Measurements from ENCODE around the gene HSFX3. TPM values are rescaled to one million over a fixed set of nuclear protein-coding genes. Genes with fewer than 3 reads are reported as not detected.
"Not testable (repeated sequence)": the region's sequence is repeated elsewhere in the genome, so short reads cannot be mapped to it uniquely, and the experiment has no call there.

HSFX3 gene
- total RNA-seq, 1 experiment from 2014 or later, result not detected

DNA sequence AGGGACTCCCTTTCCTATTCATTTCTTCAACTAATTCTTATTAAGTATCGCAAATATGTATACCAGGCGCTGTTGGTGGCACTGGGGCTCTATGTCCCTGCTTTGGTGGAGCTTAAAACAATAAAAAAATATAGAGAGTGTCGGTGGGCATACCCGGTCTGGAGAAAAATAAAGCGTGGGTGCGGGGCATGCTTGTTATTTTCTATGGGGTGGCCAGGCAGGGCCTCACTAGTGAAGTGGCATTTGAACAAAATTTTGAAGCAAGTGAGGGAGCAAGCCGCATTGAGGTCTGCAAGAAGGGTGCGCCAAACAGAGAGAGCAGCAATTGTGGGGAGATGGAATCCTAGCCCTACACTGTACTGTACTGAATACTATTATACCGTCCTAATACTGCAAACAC lies 44.1 kb downstream of the HSFX3 start:
- intact Hi-C loops (cut with micrococcal nuclease; ENCODE audit: unreplicated experiment), result no loop called here
- H3K27ac Mint-ChIP-seq (ENCODE audit: unreplicated experiment), result peak overlapping the region; percentile 82
- peaks cover 19% of the 10 kb centered on the region for H3K27me3 Mint-ChIP-seq (ENCODE audit: unreplicated experiment)
- BruUV-seq (replicated peaks), result no TSS peak
- peaks cover 28% of the 10 kb centered on the region for H3K4me1 Mint-ChIP-seq (ENCODE audit: low read depth, unreplicated experiment)
- CTCF ChIA-PET, result no interaction called here
- no peaks in the 10 kb centered on the region for H3K9me3 Mint-ChIP-seq (ENCODE audit: low read depth, unreplicated experiment)
- TF ChIP-seq CTCF (IDR thresholded peaks at IDR 0.05; ENCODE audit: unreplicated experiment), result no peak
- peak overlapping the region; percentile 74 for H3K4me3 Mint-ChIP-seq (ENCODE audit: low read depth, unreplicated experiment)
- peaks cover 30% of the 10 kb centered on the region for H3K36me3 Mint-ChIP-seq (ENCODE audit: insufficient read depth, unreplicated experiment)
- no peak for DNase-seq

- DNase-seq, result peak; percentile 91
- H3K27ac Mint-ChIP-seq (ENCODE audit: unreplicated experiment), result peak within 1 kb of the TSS; percentile 90
- peaks cover 14% of the 10 kb centered on the region for H3K27me3 Mint-ChIP-seq (ENCODE audit: unreplicated experiment)
- intact Hi-C loops (cut with micrococcal nuclease; ENCODE audit: unreplicated experiment), result no loop called here
- H3K4me3 Mint-ChIP-seq (ENCODE audit: low read depth, unreplicated experiment), result peak within 1 kb of the TSS; percentile 74
- CTCF ChIA-PET, result no interaction called here
- no peak for TF ChIP-seq CTCF (IDR thresholded peaks at IDR 0.05; ENCODE audit: unreplicated experiment)
- no peaks in the 10 kb centered on the region for H3K9me3 Mint-ChIP-seq (ENCODE audit: low read depth, unreplicated experiment)
- H3K36me3 Mint-ChIP-seq (ENCODE audit: insufficient read depth, unreplicated experiment), result peaks cover 31% of the 10 kb centered on the region
- BruUV-seq (replicated peaks), result no TSS peak
- peaks cover 22% of the 10 kb centered on the region for H3K4me1 Mint-ChIP-seq (ENCODE audit: low read depth, unreplicated experiment)
These were observed 44.6 kb downstream of the HSFX3 start, which contains the start of gene IDS for GRCh38 chrX:149504915-149505651. IDS (minus strand) TSS chrX:149505306; CDS start chrX:149505137, 169 bp downstream.

DNA sequence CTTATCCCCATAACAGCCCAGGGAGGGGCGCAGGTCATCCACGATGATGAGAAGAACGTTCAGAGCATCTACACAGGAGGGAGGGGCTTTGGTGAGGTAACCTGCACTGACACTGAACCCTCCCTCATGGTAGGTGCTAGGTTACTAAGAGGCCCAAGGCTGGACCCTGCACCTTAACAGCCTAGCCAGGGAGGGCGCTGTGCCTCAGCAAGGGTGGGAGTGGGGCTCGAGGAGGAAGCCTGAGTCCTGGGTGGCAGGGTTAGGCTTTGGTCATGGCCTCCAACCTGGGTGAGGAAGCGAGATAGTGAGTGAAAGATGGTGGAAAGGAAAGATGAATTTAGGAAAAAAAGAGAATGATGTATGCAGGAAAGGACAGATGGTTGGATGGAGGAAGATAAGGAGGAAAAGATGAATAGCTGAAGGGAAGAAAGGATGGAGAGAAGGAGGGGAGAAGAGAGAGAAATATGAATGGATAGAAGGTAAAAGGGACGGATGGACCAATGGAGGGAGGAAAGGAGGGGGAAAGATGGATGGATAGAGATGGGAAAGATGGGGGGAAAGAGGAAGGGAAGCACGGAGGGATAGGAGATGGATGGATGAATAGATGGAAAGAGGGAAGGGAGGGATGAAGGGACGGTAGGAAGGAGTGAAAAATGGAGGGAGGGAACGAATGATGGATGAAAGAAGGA lies 45.4 kb downstream of the HSFX3 start:
- Mint-ChIP-seq H3K4me1 (ENCODE audit: low read depth, unreplicated experiment) (peaks cover 19% of the 10 kb centered on the region), H3K36me3 (ENCODE audit: insufficient read depth, unreplicated experiment) (peaks cover 38% of the 10 kb centered on the region), H3K4me3 (ENCODE audit: low read depth, unreplicated experiment) (peak overlapping the region; percentile 74), H3K27ac (ENCODE audit: unreplicated experiment) (peak overlapping the region; percentile 90), H3K9me3 (ENCODE audit: low read depth, unreplicated experiment) (no peaks in the 10 kb centered on the region), H3K27me3 (ENCODE audit: unreplicated experiment) (peaks cover 8% of the 10 kb centered on the region)
- CTCF ChIA-PET, result no interaction called here
- peak; percentile 19 for TF ChIP-seq CTCF (IDR thresholded peaks at IDR 0.05; ENCODE audit: unreplicated experiment)
- DNase-seq, result peak; percentile 37
- intact Hi-C loops (cut with micrococcal nuclease; ENCODE audit: unreplicated experiment), result no loop called here
- TSS peak; percentile 36 for BruUV-seq (replicated peaks)

GRCh38 chrX:149503446-149503845 lies 46.3 kb downstream of the HSFX3 start:
- CTCF ChIA-PET, result interaction anchor here (0.7 kb wide), 1 partner anchor 1195 kb away, joined by 3 read pairs; no protein-coding TSS in a partner anchor
- peaks cover 44% of the 10 kb centered on the region for H3K36me3 Mint-ChIP-seq (ENCODE audit: insufficient read depth, unreplicated experiment)
- H3K27ac Mint-ChIP-seq (ENCODE audit: unreplicated experiment); intact Hi-C loops (cut with micrococcal nuclease; ENCODE audit: unreplicated experiment); H3K4me3 Mint-ChIP-seq (ENCODE audit: low read depth, unreplicated experiment); H3K9me3 Mint-ChIP-seq (ENCODE audit: low read depth, unreplicated experiment); H3K27me3 Mint-ChIP-seq (ENCODE audit: unreplicated experiment); BruUV-seq (replicated peaks): not testable (repeated sequence)
- DNase-seq, result peak; percentile 62
- peaks cover 19% of the 10 kb centered on the region for H3K4me1 Mint-ChIP-seq (ENCODE audit: low read depth, unreplicated experiment)

GRCh38 chrX:149502923-149503322 lies 46.8 kb downstream of the HSFX3 start:
- CTCF ChIA-PET, result interaction anchor here (0.7 kb wide), 1 partner anchor 1196 kb away, joined by 3 read pairs; no protein-coding TSS in a partner anchor
- H3K4me1 Mint-ChIP-seq (ENCODE audit: low read depth, unreplicated experiment), result peaks cover 19% of the 10 kb centered on the region
- H3K27me3 Mint-ChIP-seq (ENCODE audit: unreplicated experiment); H3K9me3 Mint-ChIP-seq (ENCODE audit: low read depth, unreplicated experiment); intact Hi-C loops (cut with micrococcal nuclease; ENCODE audit: unreplicated experiment); DNase-seq; BruUV-seq (replicated peaks); H3K27ac Mint-ChIP-seq (ENCODE audit: unreplicated experiment); H3K4me3 Mint-ChIP-seq (ENCODE audit: low read depth, unreplicated experiment): not testable (repeated sequence)
- H3K36me3 Mint-ChIP-seq (ENCODE audit: insufficient read depth, unreplicated experiment), result peaks cover 48% of the 10 kb centered on the region

Measured in Calu3 (cell line).